Calu3 (cell line): ENCODE results near the gene DGAT2. TPM values are rescaled to one million over a fixed set of nuclear protein-coding genes. Genes with fewer than 3 reads are reported as not detected.

ENCODE experiments used
- BruUV-seq: library from RNA; stranded (reverse); fragments of 400-500 nt; replicated peaks from 2 replicates; lab custom pipeline; 2021; lab: Mats Ljungman, UMichigan
- CTCF ChIA-PET: fragments of 300-600 bp; sonication (Branson Sonifier 250); formaldehyde crosslinking; loops from one replicate; lab custom pipeline; 2022; ENCODE audit warnings: antibody characterized with exemption; lab: Charles Lee
- DNase-seq: peaks from one replicate; pipeline ENCODE4 v3.0.0; 2022
- H3K27ac Mint-ChIP-seq: one replicate; pipeline ENCODE4 v1.8.0; 2022; ENCODE audit warnings: mixed read lengths; ENCODE audit not compliant: unreplicated experiment
- H3K27me3 Mint-ChIP-seq: one replicate; pipeline ENCODE4 v1.8.0; 2022; ENCODE audit warnings: mixed read lengths; ENCODE audit not compliant: unreplicated experiment
- H3K36me3 Mint-ChIP-seq: one replicate; pipeline ENCODE4 v1.8.0; 2022; ENCODE audit warnings: mild to moderate bottlenecking, moderate library complexity, mixed read lengths; ENCODE audit not compliant: insufficient read depth, unreplicated experiment
- H3K4me1 Mint-ChIP-seq: one replicate; pipeline ENCODE4 v1.8.0; 2022; ENCODE audit warnings: mild to moderate bottlenecking, low read depth, mixed read lengths; ENCODE audit not compliant: unreplicated experiment
- H3K4me3 Mint-ChIP-seq: one replicate; pipeline ENCODE4 v1.8.0; 2022; ENCODE audit warnings: mild to moderate bottlenecking, low read depth, moderate library complexity, mixed read lengths; ENCODE audit not compliant: unreplicated experiment
- H3K9me3 Mint-ChIP-seq: one replicate; pipeline ENCODE4 v1.8.0; 2022; ENCODE audit warnings: low read depth, mixed read lengths; ENCODE audit not compliant: unreplicated experiment
- CTCF ChIP-seq: fragments of 200-600 bp; IDR thresholded peaks from one replicate; pipeline ENCODE4 v1.8.0; 2022; ENCODE audit warnings: antibody characterized with exemption; ENCODE audit not compliant: unreplicated experiment
- intact Hi-C: fragments of 100-400 bp; cut with micrococcal nuclease; formaldehyde crosslinking; loops from one replicate; pipeline ENCODE4 v1.10.0; 2022; ENCODE audit not compliant: unreplicated experiment
- total RNA-seq: library from RNA; stranded (reverse); gene quantifications from 2 replicates; pipeline ENCODE4 v1.2.3, GENCODE V29; 2022

DGAT2 gene
- total RNA-seq, 1 experiment from 2014 or later, result 3.9 TPM

GRCh38 chr11:75781296-75781695 is 12.7 kb downstream of the DGAT2 start:
- Mint-ChIP-seq H3K9me3 (no peaks in the 10 kb centered on the region), H3K27ac (no peak overlapping the region), H3K4me1 (peaks cover 20% of the 10 kb centered on the region), H3K27me3 (no peaks in the 10 kb centered on the region), H3K36me3 (peaks cover 5% of the 10 kb centered on the region), H3K4me3 (no peak overlapping the region)
- CTCF ChIA-PET, result interaction anchor here (0.6 kb wide), 1 partner anchor 21 kb away, joined by 3 read pairs; no protein-coding TSS in a partner anchor
- DNase-seq, result no peak
- intact Hi-C loops, result no loop called here
- BruUV-seq, result no TSS peak
- TF ChIP-seq CTCF, result no peak

- no peaks in the 10 kb centered on the region for H3K9me3 Mint-ChIP-seq
- BruUV-seq, result no TSS peak
- DNase-seq, result no peak
- intact Hi-C loops, result no loop called here
- peaks cover 26% of the 10 kb centered on the region for H3K4me1 Mint-ChIP-seq
- no peak for TF ChIP-seq CTCF
- no peaks in the 10 kb centered on the region for H3K27me3 Mint-ChIP-seq
- H3K4me3 Mint-ChIP-seq, result no peak overlapping the region
- CTCF ChIA-PET, result no interaction called here
- H3K36me3 Mint-ChIP-seq, result peaks cover 7% of the 10 kb centered on the region
- no peak overlapping the region for H3K27ac Mint-ChIP-seq
Observed at GRCh38 chr11:75781831-75782230, 13.3 kb downstream of the DGAT2 start.

GRCh38 chr11:75782540-75783263 is 14.1 kb downstream of the DGAT2 start:
- intact Hi-C loops, result no loop called here
- no peak for DNase-seq
- Mint-ChIP-seq H3K4me1 (peaks cover 23% of the 10 kb centered on the region), H3K27ac (no peak overlapping the region), H3K36me3 (peaks cover 7% of the 10 kb centered on the region), H3K4me3 (no peak overlapping the region), H3K27me3 (no peaks in the 10 kb centered on the region), H3K9me3 (no peaks in the 10 kb centered on the region)
- BruUV-seq, result no TSS peak
- no peak for TF ChIP-seq CTCF
- CTCF ChIA-PET, result no interaction called here

GRCh38 chr11:75783416-75784084 is 15.0 kb downstream of the DGAT2 start:
- TF ChIP-seq CTCF, result no peak
- H3K4me3 Mint-ChIP-seq, result no peak overlapping the region
- H3K4me1 Mint-ChIP-seq, result peaks cover 15% of the 10 kb centered on the region
- peaks cover 7% of the 10 kb centered on the region for H3K36me3 Mint-ChIP-seq
- no TSS peak for BruUV-seq
- CTCF ChIA-PET, result no interaction called here
- no peak overlapping the region for H3K27ac Mint-ChIP-seq
- H3K27me3 Mint-ChIP-seq, result no peaks in the 10 kb centered on the region
- intact Hi-C loops, result no loop called here
- DNase-seq, result no peak
- no peaks in the 10 kb centered on the region for H3K9me3 Mint-ChIP-seq
